IPS-18a (cell line): Measurements from ENCODE around the gene RIPK3.

Experiments
- H3K27ac ChIP-seq: one replicate; pipeline ENCODE4 v1.5.1; 2013; ENCODE audit warnings: low read length
- H3K27me3 ChIP-seq: one replicate; pipeline ENCODE4 v1.6.1; 2013; ENCODE audit warnings: mild to moderate bottlenecking, low read length; ENCODE audit not compliant: control insufficient read depth, insufficient read depth
- H3K36me3 ChIP-seq: one replicate; pipeline ENCODE4 v1.6.1; 2013; ENCODE audit warnings: low read depth, low read length; ENCODE audit not compliant: control insufficient read depth
- H3K4me1 ChIP-seq: one replicate; pipeline ENCODE4 v1.6.1; 2013; ENCODE audit warnings: low read depth, low read length; ENCODE audit not compliant: control insufficient read depth
- H3K4me3 ChIP-seq: one replicate; pipeline ENCODE4 v1.5.1; 2013; ENCODE audit warnings: low read length
- H3K9ac ChIP-seq: one replicate; pipeline ENCODE4 v1.6.1; 2013; ENCODE audit warnings: mild to moderate bottlenecking, low read length, moderate library complexity
- H3K9me3 ChIP-seq: one replicate; pipeline ENCODE4 v1.6.1; 2013; ENCODE audit warnings: low read depth, low read length; ENCODE audit not compliant: control insufficient read depth

RIPK3 gene

GRCh38 chr14:24340606-24341005, 815 bp upstream of the RIPK3 start:
- H3K9me3 ChIP-seq: no peaks in the 10 kb centered on the region
- no peak overlapping the region for H3K4me3 ChIP-seq
- H3K27ac ChIP-seq: no peak overlapping the region
- H3K36me3 ChIP-seq: no peaks in the 10 kb centered on the region
- peaks cover 85% of the 10 kb centered on the region for H3K27me3 ChIP-seq
- H3K9ac ChIP-seq: no peak overlapping the region
- no peaks in the 10 kb centered on the region for H3K4me1 ChIP-seq

GRCh38 chr14:24338843-24339242, 948 bp downstream of the RIPK3 start:
- Histone ChIP-seq H3K4me3 (peak overlapping the region; percentile 70), H3K9me3 (no peaks in the 10 kb centered on the region), H3K4me1 (peaks cover 2% of the 10 kb centered on the region), H3K9ac (no peak overlapping the region), H3K36me3 (no peaks in the 10 kb centered on the region), H3K27ac (no peak overlapping the region), H3K27me3 (peaks cover 93% of the 10 kb centered on the region)

- no peak overlapping the region for H3K27ac ChIP-seq
- peaks cover 97% of the 10 kb centered on the region for H3K27me3 ChIP-seq
- no peaks in the 10 kb centered on the region for H3K36me3 ChIP-seq
- H3K4me3 ChIP-seq: no peak overlapping the region
- no peaks in the 10 kb centered on the region for H3K9me3 ChIP-seq
- no peak overlapping the region for H3K9ac ChIP-seq
- H3K4me1 ChIP-seq: peaks cover 3% of the 10 kb centered on the region
These were observed 2.0 kb downstream of the RIPK3 start for GRCh38 chr14:24337824-24338175.

GRCh38 chr14:24337144-24337823, 2.5 kb downstream of the RIPK3 start:
- Histone ChIP-seq H3K4me3 (no peak overlapping the region), H3K9me3 (no peaks in the 10 kb centered on the region), H3K9ac (no peak overlapping the region), H3K4me1 (peaks cover 3% of the 10 kb centered on the region), H3K27me3 (peaks cover 98% of the 10 kb centered on the region), H3K27ac (no peak overlapping the region), H3K36me3 (no peaks in the 10 kb centered on the region)

GRCh38 chr14:24335461-24336171, 4.2 kb downstream of the RIPK3 start:
- Histone ChIP-seq H3K36me3 (no peaks in the 10 kb centered on the region), H3K9me3 (no peaks in the 10 kb centered on the region), H3K4me3 (peak overlapping the region; percentile 64), H3K4me1 (peaks cover 3% of the 10 kb centered on the region), H3K27me3 (peaks cover 100% of the 10 kb centered on the region), H3K9ac (no peak overlapping the region), H3K27ac (no peak overlapping the region)

- H3K4me3 ChIP-seq: peak within 1 kb of the TSS; percentile 64
- H3K36me3 ChIP-seq: no peaks in the 10 kb centered on the region
- H3K9ac ChIP-seq: no peak within 1 kb of the TSS
- no peak within 1 kb of the TSS for H3K27ac ChIP-seq
- H3K27me3 ChIP-seq: peaks cover 100% of the 10 kb centered on the region
- no peaks in the 10 kb centered on the region for H3K9me3 ChIP-seq
- peaks cover 3% of the 10 kb centered on the region for H3K4me1 ChIP-seq
These were observed 5.1 kb downstream of the RIPK3 start, which contains the start of gene ADCY4 for GRCh38 chr14:24334431-24335291. ADCY4 (minus strand) TSS chr14:24335071; CDS start chr14:24334652, 419 bp downstream.

GRCh38 chr14:24332268-24332993, 7.4 kb downstream of the RIPK3 start:
- Histone ChIP-seq H3K27me3 (peaks cover 86% of the 10 kb centered on the region), H3K4me1 (peaks cover 3% of the 10 kb centered on the region), H3K27ac (no peak overlapping the region), H3K9me3 (no peaks in the 10 kb centered on the region), H3K36me3 (no peaks in the 10 kb centered on the region), H3K4me3 (peak overlapping the region; percentile 48), H3K9ac (no peak overlapping the region)

GRCh38 chr14:24331731-24332267, 8.0 kb downstream of the RIPK3 start:
- peaks cover 80% of the 10 kb centered on the region for H3K27me3 ChIP-seq
- H3K9me3 ChIP-seq: no peaks in the 10 kb centered on the region
- H3K27ac ChIP-seq: no peak overlapping the region
- peaks cover 3% of the 10 kb centered on the region for H3K4me1 ChIP-seq
- no peak overlapping the region for H3K9ac ChIP-seq
- peak overlapping the region; percentile 48 for H3K4me3 ChIP-seq
- no peaks in the 10 kb centered on the region for H3K36me3 ChIP-seq

- peaks cover 73% of the 10 kb centered on the region for H3K27me3 ChIP-seq
- H3K27ac ChIP-seq: no peak overlapping the region
- H3K9ac ChIP-seq: no peak overlapping the region
- no peaks in the 10 kb centered on the region for H3K9me3 ChIP-seq
- H3K4me3 ChIP-seq: no peak overlapping the region
- H3K4me1 ChIP-seq: peaks cover 3% of the 10 kb centered on the region
- H3K36me3 ChIP-seq: no peaks in the 10 kb centered on the region
These were observed 8.7 kb downstream of the RIPK3 start for GRCh38 chr14:24330973-24331674.

GRCh38 chr14:24329736-24330135, 10.1 kb downstream of the RIPK3 start:
- Histone ChIP-seq H3K9ac (no peak overlapping the region), H3K27me3 (peaks cover 59% of the 10 kb centered on the region), H3K27ac (no peak overlapping the region), H3K36me3 (no peaks in the 10 kb centered on the region), H3K4me1 (peaks cover 3% of the 10 kb centered on the region), H3K4me3 (no peak overlapping the region), H3K9me3 (no peaks in the 10 kb centered on the region)
